ENCODE measurements around the gene CEP43. TPM values are rescaled to one million over a fixed set of nuclear protein-coding genes. Genes with fewer than 3 reads are reported as not detected.

CEP43 gene
- total and polyA plus RNA-seq, 2 experiments from 2014 or later: 20.5 to 28.1 TPM

DNA sequence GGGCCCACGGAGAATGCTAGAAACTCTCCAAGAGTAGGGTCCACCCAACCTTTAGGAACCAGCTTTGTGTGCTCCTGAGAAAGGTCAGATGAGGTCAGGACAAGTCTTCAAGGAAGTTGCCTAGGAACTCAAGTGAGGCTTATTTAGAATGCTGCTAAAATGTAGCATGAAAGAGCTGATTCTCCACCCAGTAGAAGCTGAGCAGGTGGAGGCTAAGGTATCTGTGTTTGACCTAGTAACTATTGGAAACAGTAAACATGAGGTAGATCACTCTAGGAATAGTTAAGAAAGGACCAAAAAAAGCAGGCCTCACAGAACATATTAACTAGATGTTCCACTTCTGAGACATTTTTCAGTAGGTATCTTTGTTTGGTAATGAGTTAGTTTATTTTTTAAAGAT, 13.9 kb downstream of the CEP43 start:
- 100% methylated on average over 1 of the region's 1 CpG for WGBS (ENCODE audit: low lambda C conversion rate, missing lambda C conversion rate)

GRCh38 chr6:167013946-167014345, 14.7 kb downstream of the CEP43 start:
- H3K9me3 ChIP-seq (ENCODE audit: low read depth): no peaks in the 10 kb centered on the region
- WGBS (ENCODE audit: low lambda C conversion rate, missing lambda C conversion rate): over 99% methylated on average over 4 of the region's 4 CpGs
- DNase-seq (ENCODE audit: low spot score): no peak
- H3K4me3 ChIP-seq: no peak overlapping the region
- no peaks in the 10 kb centered on the region for H3K4me1 ChIP-seq (ENCODE audit: insufficient read depth)
- no peak overlapping the region for H3K27ac ChIP-seq
- H3K9me2 ChIP-seq (replicated peaks; ENCODE audit: insufficient read depth): no peaks in the 10 kb centered on the region
- no peaks in the 10 kb centered on the region for H3K36me3 ChIP-seq (replicated peaks; ENCODE audit: insufficient read depth, low read depth)
- H3K79me2 ChIP-seq: no peaks in the 10 kb centered on the region
- no peak for TF ChIP-seq CTCF (IDR thresholded peaks at IDR 0.05; ENCODE audit: poor library complexity)
- no peak for TF ChIP-seq EZH2phosphoT487 (IDR thresholded peaks at IDR 0.05; ENCODE audit: low read depth, severe bottlenecking, unreplicated experiment)
- no peak for TF ChIP-seq EZH2 (IDR thresholded peaks at IDR 0.05; ENCODE audit: borderline replicate concordance)
- H3K4me2 ChIP-seq: no peak overlapping the region
- no peaks in the 10 kb centered on the region for H4K20me1 ChIP-seq (ENCODE audit: insufficient read depth, poor library complexity, severe bottlenecking)
- H3K27me3 ChIP-seq: no peaks in the 10 kb centered on the region
- H2AFZ ChIP-seq: no peak overlapping the region

More for the DNA sequence above, 13.9 kb downstream of the CEP43 start:
- no peaks in the 10 kb centered on the region for H3K9me3 ChIP-seq (ENCODE audit: low read depth)
- no peaks in the 10 kb centered on the region for H3K9me2 ChIP-seq (replicated peaks; ENCODE audit: insufficient read depth)
- H3K79me2 ChIP-seq: no peaks in the 10 kb centered on the region
- no peak overlapping the region for H2AFZ ChIP-seq
- H3K27ac ChIP-seq: no peak overlapping the region
- H3K4me1 ChIP-seq (ENCODE audit: insufficient read depth): no peaks in the 10 kb centered on the region
- TF ChIP-seq CTCF (IDR thresholded peaks at IDR 0.05; ENCODE audit: poor library complexity) (no peak), EZH2 (IDR thresholded peaks at IDR 0.05; ENCODE audit: borderline replicate concordance) (no peak), EZH2phosphoT487 (IDR thresholded peaks at IDR 0.05; ENCODE audit: low read depth, severe bottlenecking, unreplicated experiment) (no peak)
- no peak for DNase-seq (ENCODE audit: low spot score)
- no peak overlapping the region for H3K4me2 ChIP-seq
- no peaks in the 10 kb centered on the region for H3K36me3 ChIP-seq (replicated peaks; ENCODE audit: insufficient read depth, low read depth)
- H3K27me3 ChIP-seq: no peaks in the 10 kb centered on the region
- H3K4me3 ChIP-seq: no peak overlapping the region
- H4K20me1 ChIP-seq (ENCODE audit: insufficient read depth, poor library complexity, severe bottlenecking): no peaks in the 10 kb centered on the region

GRCh38 chr6:167015302-167015701, 16.1 kb downstream of the CEP43 start:
- no peaks in the 10 kb centered on the region for H3K36me3 ChIP-seq (replicated peaks; ENCODE audit: insufficient read depth, low read depth)
- no peaks in the 10 kb centered on the region for H4K20me1 ChIP-seq (ENCODE audit: insufficient read depth, poor library complexity, severe bottlenecking)
- no peak for DNase-seq (ENCODE audit: low spot score)
- no peak overlapping the region for H3K4me3 ChIP-seq
- H2AFZ ChIP-seq: no peak overlapping the region
- H3K4me2 ChIP-seq: no peak overlapping the region
- H3K9me2 ChIP-seq (replicated peaks; ENCODE audit: insufficient read depth): no peaks in the 10 kb centered on the region
- H3K27ac ChIP-seq: no peak overlapping the region
- TF ChIP-seq EZH2 (IDR thresholded peaks at IDR 0.05; ENCODE audit: borderline replicate concordance): no peak
- no peak for TF ChIP-seq CTCF (IDR thresholded peaks at IDR 0.05; ENCODE audit: poor library complexity)
- no peak for TF ChIP-seq EZH2phosphoT487 (IDR thresholded peaks at IDR 0.05; ENCODE audit: low read depth, severe bottlenecking, unreplicated experiment)
- no peaks in the 10 kb centered on the region for H3K9me3 ChIP-seq (ENCODE audit: low read depth)
- H3K79me2 ChIP-seq: no peaks in the 10 kb centered on the region
- WGBS (ENCODE audit: low lambda C conversion rate, missing lambda C conversion rate): 97% methylated on average over 9 of the region's 9 CpGs
- no peaks in the 10 kb centered on the region for H3K27me3 ChIP-seq
- no peaks in the 10 kb centered on the region for H3K4me1 ChIP-seq (ENCODE audit: insufficient read depth)

GRCh38 chr6:167020206-167020605, 21.0 kb downstream of the CEP43 start:
- no peak overlapping the region for H2AFZ ChIP-seq
- H3K4me2 ChIP-seq: no peak overlapping the region
- no peak for DNase-seq (ENCODE audit: low spot score)
- no peaks in the 10 kb centered on the region for H3K79me2 ChIP-seq
- H4K20me1 ChIP-seq (ENCODE audit: insufficient read depth, poor library complexity, severe bottlenecking): no peaks in the 10 kb centered on the region
- no peaks in the 10 kb centered on the region for H3K36me3 ChIP-seq (replicated peaks; ENCODE audit: insufficient read depth, low read depth)
- WGBS (ENCODE audit: low lambda C conversion rate, missing lambda C conversion rate): 97% methylated on average over 3 of the region's 3 CpGs
- H3K9me2 ChIP-seq (replicated peaks; ENCODE audit: insufficient read depth): no peaks in the 10 kb centered on the region
- TF ChIP-seq EZH2 (IDR thresholded peaks at IDR 0.05; ENCODE audit: borderline replicate concordance): no peak
- TF ChIP-seq CTCF (IDR thresholded peaks at IDR 0.05; ENCODE audit: poor library complexity): no peak
- no peak for TF ChIP-seq EZH2phosphoT487 (IDR thresholded peaks at IDR 0.05; ENCODE audit: low read depth, severe bottlenecking, unreplicated experiment)
- no peaks in the 10 kb centered on the region for H3K4me1 ChIP-seq (ENCODE audit: insufficient read depth)
- no peaks in the 10 kb centered on the region for H3K9me3 ChIP-seq (ENCODE audit: low read depth)
- no peaks in the 10 kb centered on the region for H3K27me3 ChIP-seq
- no peak overlapping the region for H3K4me3 ChIP-seq
- no peak overlapping the region for H3K27ac ChIP-seq

Measured in hepatocyte (in vitro differentiated cells).